Osteoblast (primary cell): ENCODE results near the gene MBTD1. TPM values are rescaled to one million over a fixed set of nuclear protein-coding genes. Genes with fewer than 3 reads are reported as not detected.

Source experiments
- DNase-seq: peaks from one replicate; pipeline ENCODE4 v3.0.0; 2011; ENCODE audit warnings: low spot score, mixed read lengths; ENCODE audit not compliant: insufficient read length; ENCODE audit errors: missing footprints
- H2AFZ ChIP-seq: 2 replicates; pipeline ENCODE4 v1.6.0; 2011; ENCODE audit warnings: mild to moderate bottlenecking, low read length
- H3K27ac ChIP-seq: 2 replicates; pipeline ENCODE4 v1.5.1; 2011; ENCODE audit warnings: mild to moderate bottlenecking, low read depth, low read length, moderate library complexity
- H3K27me3 ChIP-seq: 2 replicates; pipeline ENCODE4 v1.6.0; 2012; ENCODE audit warnings: mild to moderate bottlenecking, control low read depth, inconsistent platforms, low read length, moderate library complexity; ENCODE audit not compliant: insufficient read depth
- H3K36me3 ChIP-seq: 2 replicates; pipeline ENCODE4 v1.5.1; 2011; ENCODE audit warnings: mild to moderate bottlenecking, low read length, control low read depth, moderate library complexity; ENCODE audit not compliant: insufficient read depth
- H3K4me1 ChIP-seq: 2 replicates; pipeline ENCODE4 v1.5.1; 2011; ENCODE audit warnings: mild to moderate bottlenecking, low read length, control low read depth, moderate library complexity; ENCODE audit not compliant: insufficient read depth
- H3K4me2 ChIP-seq: 2 replicates; pipeline ENCODE4 v1.6.0; 2011; ENCODE audit warnings: mild to moderate bottlenecking, low read length; ENCODE audit not compliant: insufficient read depth
- H3K4me3 ChIP-seq: fragments of 200-600 bp; sonication (generic); 3 replicates; pipeline ENCODE4 v1.5.1; 2012; ENCODE audit warnings: mild to moderate bottlenecking, low read length, inconsistent platforms; ENCODE audit not compliant: insufficient read depth
- H3K79me2 ChIP-seq: 2 replicates; pipeline ENCODE4 v1.6.0; 2012; ENCODE audit warnings: mild to moderate bottlenecking, low read length, control low read depth, inconsistent platforms; ENCODE audit not compliant: insufficient read depth
- H3K9me3 ChIP-seq: 2 replicates; pipeline ENCODE4 v1.5.1; 2011; ENCODE audit warnings: low read depth, low read length, control low read depth
- H4K20me1 ChIP-seq: 2 replicates; pipeline ENCODE4 v1.6.0; 2012; ENCODE audit warnings: mild to moderate bottlenecking, low read length, control low read depth; ENCODE audit not compliant: insufficient read depth
- CTCF ChIP-seq: IDR thresholded peaks from 2 replicates; pipeline ENCODE4 v1.5.1; 2011; ENCODE audit warnings: mild to moderate bottlenecking, low read depth, low read length, moderate library complexity; ENCODE audit errors: extremely low read depth
- total RNA-seq: library from RNA; depleted of rRNA; stranded (reverse); fragments of >200 nt; gene quantifications from 2 replicates; pipeline ENCODE4 v1.2.3, GENCODE V29; 2012

Gene MBTD1
- total RNA-seq, 1 donor: 16.3 TPM

GRCh38 chr17:51203838-51204237 lies 56.0 kb downstream of the MBTD1 start:
- H3K27me3 ChIP-seq: no peaks in the 10 kb centered on the region
- H3K79me2 ChIP-seq: no peaks in the 10 kb centered on the region
- H3K4me1 ChIP-seq: no peaks in the 10 kb centered on the region
- peaks cover 47% of the 10 kb centered on the region for H3K36me3 ChIP-seq
- no peaks in the 10 kb centered on the region for H3K9me3 ChIP-seq
- no peak for TF ChIP-seq CTCF
- H3K27ac ChIP-seq: no peak overlapping the region
- H4K20me1 ChIP-seq: no peaks in the 10 kb centered on the region
- no peak overlapping the region for H2AFZ ChIP-seq
- no peak overlapping the region for H3K4me2 ChIP-seq
- no peak for DNase-seq
- H3K4me3 ChIP-seq: no peak overlapping the region

- H4K20me1 ChIP-seq: no peaks in the 10 kb centered on the region
- H3K79me2 ChIP-seq: no peaks in the 10 kb centered on the region
- no peaks in the 10 kb centered on the region for H3K9me3 ChIP-seq
- no peak overlapping the region for H2AFZ ChIP-seq
- H3K27ac ChIP-seq: no peak overlapping the region
- DNase-seq: no peak
- no peak overlapping the region for H3K4me2 ChIP-seq
- H3K4me1 ChIP-seq: no peaks in the 10 kb centered on the region
- H3K27me3 ChIP-seq: no peaks in the 10 kb centered on the region
- no peak for TF ChIP-seq CTCF
- no peak overlapping the region for H3K4me3 ChIP-seq
- H3K36me3 ChIP-seq: peaks cover 43% of the 10 kb centered on the region
Observed at GRCh38 chr17:51200846-51201245, 59.0 kb downstream of the MBTD1 start.

- no peak overlapping the region for H2AFZ ChIP-seq
- no peaks in the 10 kb centered on the region for H3K4me1 ChIP-seq
- H3K36me3 ChIP-seq: peaks cover 43% of the 10 kb centered on the region
- no peak overlapping the region for H3K27ac ChIP-seq
- no peaks in the 10 kb centered on the region for H3K27me3 ChIP-seq
- TF ChIP-seq CTCF: no peak
- no peaks in the 10 kb centered on the region for H4K20me1 ChIP-seq
- no peak for DNase-seq
- no peak overlapping the region for H3K4me2 ChIP-seq
- H3K4me3 ChIP-seq: no peak overlapping the region
- H3K79me2 ChIP-seq: no peaks in the 10 kb centered on the region
- no peaks in the 10 kb centered on the region for H3K9me3 ChIP-seq
Observed at GRCh38 chr17:51200295-51200694, 59.6 kb downstream of the MBTD1 start.

GRCh38 chr17:51197754-51198153 lies 62.1 kb downstream of the MBTD1 start:
- Histone ChIP-seq H3K4me3 (no peak overlapping the region), H3K36me3 (peaks cover 44% of the 10 kb centered on the region), H3K27ac (no peak overlapping the region), H3K9me3 (no peaks in the 10 kb centered on the region), H3K4me1 (no peaks in the 10 kb centered on the region), H2AFZ (no peak overlapping the region), H3K4me2 (no peak overlapping the region), H3K27me3 (no peaks in the 10 kb centered on the region), H3K79me2 (no peaks in the 10 kb centered on the region), H4K20me1 (no peaks in the 10 kb centered on the region)
- no peak for DNase-seq
- TF ChIP-seq CTCF: no peak
